Measurements from ENCODE around the gene PCSK6. TPM values are rescaled to one million over a fixed set of nuclear protein-coding genes. Genes with fewer than 3 reads are reported as not detected.

Gene PCSK6
- total and polyA plus RNA-seq, 2 of the 8 experiments (the other 6 are each of a cell fraction or from before 2014, with no cell fraction given), result 1.9 to 4.0 TPM

GRCh38 chr15:101523560-101523940 lies 34.0 kb upstream of the PCSK6 start:
- H4K91ac ChIP-seq (replicated peaks; ENCODE audit: insufficient read length, low read length), result no peak overlapping the region
- no peak overlapping the region for H3K9ac ChIP-seq (replicated peaks in 1 of 4; ENCODE audit: extremely low read depth in 1 of 4, low read depth in 3 of 4, low read length in 3 of 4)
- no peak overlapping the region for H4K8ac ChIP-seq (ENCODE audit: extremely low read depth, insufficient read depth, low read length)
- H3K27me3 ChIP-seq (replicated peaks in 1 of 4; ENCODE audit: control insufficient read depth in 3 of 4, extremely low read depth in 1 of 4, insufficient read depth in 3 of 4, low read length in 3 of 4), result no peaks in the 10 kb centered on the region
- no peaks in the 10 kb centered on the region for H4K20me1 ChIP-seq (replicated peaks in 1 of 2; ENCODE audit: control insufficient read depth in 1 of 2, insufficient read depth in 2 of 2, low read length in 2 of 2)
- no peaks in the 10 kb centered on the region for H3K23me2 ChIP-seq (ENCODE audit: low read depth, low read length)
- DNase-seq (ENCODE audit: low read depth in 1 of 2, low spot score in 2 of 2) (peak in 1 of 2 experiments; percentile 34), FAIRE-seq (no peak)
- H3K4me2 ChIP-seq (ENCODE audit: insufficient read depth in 1 of 2, low read depth in 2 of 2, low read length in 2 of 2), result no peak overlapping the region
- no peak overlapping the region for H3K14ac ChIP-seq (ENCODE audit: insufficient read length)
- H3K79me1 ChIP-seq (ENCODE audit: low read depth, low read length), result no peaks in the 10 kb centered on the region
- no peaks in the 10 kb centered on the region for H3K36me3 ChIP-seq (ENCODE audit: control insufficient read depth in 2 of 4, insufficient read depth in 4 of 4, low read length in 3 of 4)
- no peak overlapping the region for H3K56ac ChIP-seq (replicated peaks; ENCODE audit: insufficient read length, low read depth, low read length)
- H3K4me1 ChIP-seq (replicated peaks in 1 of 4; ENCODE audit: control insufficient read depth in 3 of 4, insufficient read depth in 4 of 4, low read length in 3 of 4), result peaks cover 0 to 4% (median 0%) of the 10 kb centered on the region in 4 experiments; a peak in 1 of 7 replicates
- H2BK5ac ChIP-seq (ENCODE audit: low read depth, low read length), result no peak overlapping the region
- POLR2A ChIA-PET (ENCODE audit: partially characterized antibody), result no interaction called here
- no peak overlapping the region for H2BK20ac ChIP-seq (ENCODE audit: low read length)
- H2AFZ ChIP-seq (ENCODE audit: low read length), result no peak overlapping the region
- H3K9me3 ChIP-seq (ENCODE audit: insufficient read depth in 2 of 2, low read depth in 1 of 2, low read length in 1 of 2), result no peaks in the 10 kb centered on the region
- H3K27ac ChIP-seq (ENCODE audit: low read depth, low read length), result no peak overlapping the region
- H2BK12ac ChIP-seq (ENCODE audit: low read depth, low read length), result no peak overlapping the region
- CTCF ChIA-PET (ENCODE audit: partially characterized antibody), result interaction anchor here (1.0 to 4.8 kb wide), 3 partner anchors 21 to 119 kb away, joined by 3 to 17 read pairs (median 3); no protein-coding TSS in a partner anchor
- H3K18ac ChIP-seq (ENCODE audit: extremely low read depth, low read length), result no peak overlapping the region
- no peak overlapping the region for H4K5ac ChIP-seq (ENCODE audit: insufficient read length, low read depth, low read length)
- no peak overlapping the region for H2BK15ac ChIP-seq (ENCODE audit: low read length)
- no peak overlapping the region for H3K4ac ChIP-seq (replicated peaks; ENCODE audit: insufficient read length, low read depth, low read length)
- H3K4me3 ChIP-seq (ENCODE audit: extremely low read depth in 1 of 4, insufficient read depth in 2 of 4, low read depth in 3 of 4, low read length in 4 of 4), result no peak overlapping the region
- no peak overlapping the region for H2AK5ac ChIP-seq (ENCODE audit: low read depth, low read length)
- no peaks in the 10 kb centered on the region for H3K79me2 ChIP-seq (ENCODE audit: control insufficient read depth in 1 of 2, insufficient read depth in 2 of 2, low read length in 2 of 2)
- H2BK120ac ChIP-seq (replicated peaks; ENCODE audit: low read depth, low read length), result no peak overlapping the region
- no peak overlapping the region for H3K23ac ChIP-seq (ENCODE audit: insufficient read length)
- WGBS, 2 experiments (ENCODE audit: extremely low coverage in 1 of 2, insufficient coverage in 1 of 2, insufficient read length in 1 of 2, insufficient replicate concordance in 2 of 2, low coverage in 1 of 2, low lambda C conversion rate in 2 of 2, missing lambda C conversion rate in 1 of 2), result 93% methylated on average over 8 of the region's 8 CpGs; no CpG with 5 or more reads in 1 of the 2 experiments
- TF ChIP-seq NRF1 (IDR thresholded peaks at IDR 0.05; ENCODE audit: low read depth, low read length), result no peak
- TF ChIP-seq CHD2 (IDR thresholded peaks at IDR 0.05; ENCODE audit: low read length), result no peak
- no peak for TF ChIP-seq RAD21 (IDR thresholded peaks at IDR 0.05 in 1 of 2, conservative IDR thresholded peaks at IDR 0.05 in 1 of 2; ENCODE audit: low read depth in 2 of 2, low read length in 2 of 2)
- TF ChIP-seq RBBP5 (IDR thresholded peaks at IDR 0.05; ENCODE audit: borderline replicate concordance, low read depth, low read length), result no peak
- TF ChIP-seq ATF3 (IDR thresholded peaks at IDR 0.05; ENCODE audit: insufficient read depth, low read depth, low read length), result no peak
- TF ChIP-seq POU5F1 (IDR thresholded peaks at IDR 0.05; ENCODE audit: low read depth, low read length), result no peak
- no peak for TF ChIP-seq GABPA (IDR thresholded peaks at IDR 0.05; ENCODE audit: borderline replicate concordance, insufficient read depth, low read length)
- TF ChIP-seq GTF2F1 (IDR thresholded peaks at IDR 0.05; ENCODE audit: borderline replicate concordance, low read depth, low read length), result no peak
- TF ChIP-seq BCL11A (IDR thresholded peaks at IDR 0.05; ENCODE audit: low read depth in 2 of 2, low read length in 2 of 2), result no peak
- TF ChIP-seq CHD1 (IDR thresholded peaks at IDR 0.05; ENCODE audit: low read depth, low read length), result no peak
- TF ChIP-seq SP2 (IDR thresholded peaks at IDR 0.05; ENCODE audit: low read length), result no peak
- TF ChIP-seq E2F6 (IDR thresholded peaks at IDR 0.05), result no peak
- no peak for TF ChIP-seq HDAC6 (IDR thresholded peaks at IDR 0.05; ENCODE audit: low read depth, low read length)

Data from H1 (cell line).